ENCODE results near the gene IL34. TPM values are rescaled to one million over a fixed set of nuclear protein-coding genes. Genes with fewer than 3 reads are reported as not detected.
"Not testable (repeated sequence)": the region's sequence is repeated elsewhere in the genome, so short reads cannot be mapped to it uniquely, and the experiment has no call there.

IL34 gene
- total and polyA plus RNA-seq, 5 experiments from 2014 or later = 0.36 TPM; not detected in 4

- no peak overlapping the region for H3K4me3 Mint-ChIP-seq
- DNase-seq (peak in 1 of 10 donors; percentile 51), ATAC-seq (no peak)
- peaks cover 0 to 5% (median under 1%) of the 10 kb centered on the region in 4 donors for H3K4me1 Mint-ChIP-seq
- peak overlapping the region in 1 of 10 donors; percentile 66 for H3K27ac Mint-ChIP-seq
- POLR2A ChIA-PET = interaction anchor here (1.3 kb wide), 1 partner anchor 73 kb away, joined by 3 read pairs; no protein-coding TSS in a partner anchor
- H3K9me3 Mint-ChIP-seq = no peaks in the 10 kb centered on the region
- H3K36me3 Mint-ChIP-seq = peaks cover 3 to 33% (median 11%) of the 10 kb centered on the region in 3 donors
- H3K27me3 Mint-ChIP-seq = no peaks in the 10 kb centered on the region
Measured at GRCh38 chr16:70663524-70664324, 17.4 kb downstream of the IL34 start.

GRCh38 chr16:70664325-70665112 lies 18.2 kb downstream of the IL34 start:
- Mint-ChIP-seq H3K27me3 (no peaks in the 10 kb centered on the region), H3K4me1 (peaks cover 0 to 5% (median under 1%) of the 10 kb centered on the region in 4 donors), H3K36me3 (peaks cover 7 to 41% (median 17%) of the 10 kb centered on the region in 3 donors), H3K9me3 (no peaks in the 10 kb centered on the region), H3K27ac (no peak overlapping the region), H3K4me3 (no peak overlapping the region)
- ATAC-seq (no peak), DNase-seq (peak in 1 of 10 donors; percentile 60)
- POLR2A ChIA-PET = interaction anchor here (0.6 to 1.3 kb wide), 2 partner anchors 73 to 111 kb away, joined by 3 read pairs; no protein-coding TSS in a partner anchor

- Mint-ChIP-seq H3K27ac (no peak overlapping the region), H3K4me1 (peaks cover 0 to 5% (median under 1%) of the 10 kb centered on the region in 4 donors), H3K4me3 (no peak overlapping the region), H3K9me3 (no peaks in the 10 kb centered on the region), H3K27me3 (no peaks in the 10 kb centered on the region), H3K36me3 (peaks cover 7 to 46% (median 23%) of the 10 kb centered on the region in 3 donors)
- peak in 1 of 10 donors; percentile 49 for DNase-seq
- ATAC-seq = no peak
- POLR2A ChIA-PET = interaction anchor here (0.6 to 1.3 kb wide), 2 partner anchors 72 to 111 kb away, joined by 3 read pairs; no protein-coding TSS in a partner anchor
Measured at GRCh38 chr16:70665113-70665694, 18.8 kb downstream of the IL34 start.

- H3K4me1 Mint-ChIP-seq = peaks cover 0 to 5% (median 0%) of the 10 kb centered on the region in 4 donors
- no peaks in the 10 kb centered on the region for H3K27me3 Mint-ChIP-seq
- H3K9me3 Mint-ChIP-seq = no peaks in the 10 kb centered on the region
- H3K4me3 Mint-ChIP-seq = no peak overlapping the region
- ATAC-seq (no peak), DNase-seq (peak in 1 of 10 donors; percentile 35)
- peaks cover 7 to 52% (median 27%) of the 10 kb centered on the region in 3 donors for H3K36me3 Mint-ChIP-seq
- H3K27ac Mint-ChIP-seq = peak overlapping the region in 2 of 10 donors; percentile 25 to 71
- POLR2A ChIA-PET = no interaction called here
Measured at GRCh38 chr16:70665806-70666735, 19.7 kb downstream of the IL34 start.

GRCh38 chr16:70670175-70670574 lies 23.8 kb downstream of the IL34 start:
- H3K4me1 Mint-ChIP-seq = peaks cover 0 to 7% (median 0%) of the 10 kb centered on the region in 4 donors
- POLR2A ChIA-PET = no interaction called here
- peak overlapping the region in 1 of 10 donors; percentile 20 for H3K27ac Mint-ChIP-seq
- no peaks in the 10 kb centered on the region for H3K9me3 Mint-ChIP-seq
- no peaks in the 10 kb centered on the region for H3K27me3 Mint-ChIP-seq
- H3K4me3 Mint-ChIP-seq = no peak overlapping the region
- ATAC-seq (no peak), DNase-seq (no peak)
- H3K36me3 Mint-ChIP-seq = peaks cover 7 to 75% (median 28%) of the 10 kb centered on the region in 3 donors

GRCh38 chr16:70670938-70671337 lies 24.6 kb downstream of the IL34 start:
- POLR2A ChIA-PET, DNase-seq, H3K4me3 Mint-ChIP-seq, H3K9me3 Mint-ChIP-seq, H3K27ac Mint-ChIP-seq, H3K4me1 Mint-ChIP-seq, ATAC-seq, H3K27me3 Mint-ChIP-seq: not testable (repeated sequence)
- H3K36me3 Mint-ChIP-seq = peaks cover 7 to 75% (median 24%) of the 10 kb centered on the region in 3 donors

- Mint-ChIP-seq H3K4me3 (no peak overlapping the region), H3K27me3 (no peaks in the 10 kb centered on the region), H3K36me3 (peaks cover 0 to 54% (median 11%) of the 10 kb centered on the region in 3 donors), H3K27ac (peak overlapping the region in 2 of 10 donors; percentile 25 to 80), H3K4me1 (peaks cover 2 to 10% (median 2%) of the 10 kb centered on the region in 4 donors), H3K9me3 (no peaks in the 10 kb centered on the region)
- DNase-seq (peak in 1 of 10 donors; percentile 38), ATAC-seq (no peak)
- POLR2A ChIA-PET = no interaction called here
Measured at GRCh38 chr16:70674221-70675014, 28.1 kb downstream of the IL34 start.

GRCh38 chr16:70675851-70676513 lies 29.6 kb downstream of the IL34 start:
- H3K9me3 Mint-ChIP-seq = no peaks in the 10 kb centered on the region

GRCh38 chr16:70676675-70677498 lies 30.5 kb downstream of the IL34 start:
- ATAC-seq (no peak), DNase-seq (peak in 1 of 10 donors; percentile 60)
- H3K4me1 Mint-ChIP-seq = peaks cover 2 to 11% (median 7%) of the 10 kb centered on the region in 4 donors
- H3K4me3 Mint-ChIP-seq = no peak overlapping the region
- no peaks in the 10 kb centered on the region for H3K27me3 Mint-ChIP-seq
- H3K9me3 Mint-ChIP-seq = no peaks in the 10 kb centered on the region
- POLR2A ChIA-PET = interaction anchor here (0.5 kb wide), 1 partner anchor 119 kb away, joined by 4 read pairs; no protein-coding TSS in a partner anchor
- H3K36me3 Mint-ChIP-seq = peaks cover 0 to 41% (median 1%) of the 10 kb centered on the region in 3 donors
- peak overlapping the region in 2 of 10 donors; percentile 19 to 67 for H3K27ac Mint-ChIP-seq

More at GRCh38 chr16:70675851-70676513, 29.6 kb downstream of the IL34 start:
- peak overlapping the region in 3 of 10 donors; percentile 37 to 67 (median 47) for H3K27ac Mint-ChIP-seq
- H3K4me3 Mint-ChIP-seq = no peak overlapping the region
- H3K27me3 Mint-ChIP-seq = no peaks in the 10 kb centered on the region
- H3K4me1 Mint-ChIP-seq = peaks cover 2 to 10% (median 5%) of the 10 kb centered on the region in 4 donors
- H3K36me3 Mint-ChIP-seq = peaks cover 0 to 43% (median 1%) of the 10 kb centered on the region in 3 donors
- DNase-seq = peak in 1 of 10 donors; percentile 36
- POLR2A ChIA-PET = no interaction called here
- ATAC-seq = no peak
